ENCODE measurements around the gene SULT1A1. TPM values are rescaled to one million over a fixed set of nuclear protein-coding genes. Genes with fewer than 3 reads are reported as not detected.
"Not testable (repeated sequence)": the region's sequence is repeated elsewhere in the genome, so short reads cannot be mapped to it uniquely, and the experiment has no call there.

SULT1A1 gene
- total and polyA plus RNA-seq, 2 donors: 8.2 to 15.6 TPM

DNA sequence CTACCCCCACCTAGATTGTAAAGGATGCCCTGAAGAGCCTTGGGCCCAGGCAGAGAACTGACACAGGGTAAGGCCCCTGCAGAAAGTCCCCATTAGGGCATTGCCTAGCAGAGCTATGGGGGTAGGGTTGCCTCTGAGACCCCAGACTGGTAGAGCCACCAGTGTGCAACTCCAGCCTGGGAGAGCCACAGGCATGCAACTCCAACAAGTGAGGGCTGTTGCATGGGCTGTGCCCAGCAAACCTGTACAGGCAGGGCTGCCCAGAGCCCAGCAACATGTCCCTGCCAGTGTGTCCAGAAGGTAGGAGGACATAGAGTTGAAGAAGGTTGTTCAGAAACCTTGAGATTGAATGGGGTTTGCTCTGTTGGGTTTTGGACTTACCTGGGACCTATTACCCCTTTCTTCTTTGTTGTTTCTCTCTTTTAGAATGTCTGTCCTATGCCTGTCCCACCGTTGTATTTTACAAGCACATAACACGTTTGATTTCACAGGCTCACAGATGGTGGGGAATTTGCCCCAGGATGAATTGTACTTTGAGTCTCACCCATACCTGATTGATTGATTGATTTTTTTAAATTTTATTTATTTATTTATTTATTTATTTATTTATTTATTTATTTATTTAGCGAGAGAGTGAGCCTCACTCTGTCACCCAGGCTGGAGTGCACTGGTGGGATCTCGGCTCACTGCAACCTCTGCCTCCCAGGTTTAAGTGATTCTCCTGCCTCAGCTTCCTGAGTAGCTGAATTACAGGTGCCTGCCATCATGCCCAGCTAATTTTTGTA lies 39.7 kb downstream of the SULT1A1 start:
- Histone ChIP-seq H3K4me3 (ENCODE audit: low read depth, low read length) (no peak overlapping the region), H3K4me1 (ENCODE audit: insufficient read depth) (no peaks in the 10 kb centered on the region), H3K36me3 (ENCODE audit: insufficient read depth) (no peaks in the 10 kb centered on the region), H3K27ac (ENCODE audit: low read depth) (no peak overlapping the region)
- no peak for DNase-seq (ENCODE audit: extremely low spot score)
- WGBS: 97% methylated on average over 4 of the region's 4 CpGs

DNA sequence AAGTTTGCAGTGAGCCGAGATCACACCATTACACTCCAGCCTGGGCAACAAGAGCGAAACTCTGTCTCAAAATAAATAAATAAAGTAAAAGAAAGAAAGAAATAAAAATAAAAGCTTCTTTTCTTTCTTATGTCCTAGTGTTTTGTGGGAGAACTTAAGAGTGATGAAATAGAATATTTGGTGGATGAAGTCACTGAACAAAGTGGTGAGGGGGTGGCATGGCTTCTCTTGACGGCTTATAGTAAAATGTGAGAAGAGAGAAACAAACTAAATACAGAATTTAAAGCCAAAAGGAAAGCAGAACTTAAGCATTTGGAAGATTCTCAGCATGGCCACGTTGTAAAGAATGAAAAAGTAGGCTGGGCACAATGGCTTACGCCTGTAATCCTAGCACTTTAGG lies 40.8 kb downstream of the SULT1A1 start:
- no peak overlapping the region for H3K4me3 ChIP-seq (ENCODE audit: low read depth, low read length)
- DNase-seq (ENCODE audit: extremely low spot score): no peak
- H3K36me3 ChIP-seq (ENCODE audit: insufficient read depth): no peaks in the 10 kb centered on the region
- H3K4me1 ChIP-seq (ENCODE audit: insufficient read depth): no peaks in the 10 kb centered on the region
- no peak overlapping the region for H3K27ac ChIP-seq (ENCODE audit: low read depth)
- WGBS: 82% methylated on average over 5 of the region's 5 CpGs

DNA sequence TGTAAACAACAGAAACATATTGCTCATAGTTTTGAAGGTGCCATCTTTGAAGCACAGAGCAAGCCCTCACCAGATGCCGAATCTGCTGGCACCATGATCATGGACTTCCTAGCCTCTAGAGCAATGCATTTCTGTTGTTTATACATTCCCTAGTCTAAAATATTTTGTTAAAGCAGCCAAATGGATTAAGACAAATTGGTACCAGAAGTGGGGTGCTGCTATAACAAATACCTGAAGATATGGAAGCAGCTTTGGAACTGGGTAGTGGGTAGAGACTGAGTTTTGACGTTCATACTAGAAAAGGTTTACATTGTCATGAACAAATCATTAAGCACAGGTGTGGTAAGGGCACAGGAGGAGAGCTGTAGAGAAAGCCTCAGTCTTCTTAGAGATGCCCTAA lies 42.6 kb downstream of the SULT1A1 start:
- DNase-seq (ENCODE audit: extremely low spot score): no peak
- H3K4me3 ChIP-seq (ENCODE audit: low read depth, low read length): no peak overlapping the region
- no peaks in the 10 kb centered on the region for H3K36me3 ChIP-seq (ENCODE audit: insufficient read depth)
- H3K4me1 ChIP-seq (ENCODE audit: insufficient read depth): no peaks in the 10 kb centered on the region
- H3K27ac ChIP-seq (ENCODE audit: low read depth): no peak overlapping the region
- 89% methylated on average over 2 of the region's 2 CpGs for WGBS

GRCh38 chr16:28566233-28566925 lies 43.5 kb downstream of the SULT1A1 start:
- WGBS: 100% methylated on average over 4 of the region's 4 CpGs
- H3K36me3 ChIP-seq (ENCODE audit: insufficient read depth); H3K4me3 ChIP-seq (ENCODE audit: low read depth, low read length); DNase-seq (ENCODE audit: extremely low spot score); H3K4me1 ChIP-seq (ENCODE audit: insufficient read depth); H3K27ac ChIP-seq (ENCODE audit: low read depth): not testable (repeated sequence)

DNA sequence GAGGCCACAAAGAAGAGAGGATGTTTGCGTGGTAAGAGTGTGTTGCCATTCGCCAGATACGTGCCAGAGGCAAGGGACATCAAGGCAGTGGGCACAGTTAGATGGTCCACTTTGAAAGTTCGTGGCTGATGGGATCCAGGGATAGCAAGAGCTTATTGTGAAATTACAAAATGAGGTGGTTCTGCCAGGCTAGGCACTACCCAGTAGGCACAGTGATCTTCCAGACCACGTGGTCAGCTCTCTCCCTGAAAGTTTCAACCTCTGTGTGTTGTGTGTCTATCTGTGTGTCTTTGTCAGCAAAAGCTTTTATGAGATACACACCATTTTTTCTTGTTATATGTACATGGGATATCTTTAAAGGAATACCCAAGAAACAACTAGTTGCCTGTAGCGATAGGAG lies 46.6 kb downstream of the SULT1A1 start:
- Histone ChIP-seq H3K4me3 (ENCODE audit: low read depth, low read length) (no peak overlapping the region), H3K4me1 (ENCODE audit: insufficient read depth) (no peaks in the 10 kb centered on the region), H3K36me3 (ENCODE audit: insufficient read depth) (no peaks in the 10 kb centered on the region), H3K27ac (ENCODE audit: low read depth) (no peak overlapping the region)
- WGBS: 88% methylated on average over 6 of the region's 6 CpGs
- DNase-seq (ENCODE audit: extremely low spot score): no peak

GRCh38 chr16:28562199-28562598 lies 47.6 kb downstream of the SULT1A1 start:
- 86% methylated on average over 4 of the region's 4 CpGs for WGBS
- no peak overlapping the region for H3K27ac ChIP-seq (ENCODE audit: low read depth)
- no peaks in the 10 kb centered on the region for H3K4me1 ChIP-seq (ENCODE audit: insufficient read depth)
- H3K36me3 ChIP-seq (ENCODE audit: insufficient read depth): no peaks in the 10 kb centered on the region
- no peak for DNase-seq (ENCODE audit: extremely low spot score)
- H3K4me3 ChIP-seq (ENCODE audit: low read depth, low read length): no peak overlapping the region

GRCh38 chr16:28561557-28562187 lies 48.2 kb downstream of the SULT1A1 start:
- DNase-seq (ENCODE audit: extremely low spot score): no peak
- Histone ChIP-seq H3K4me1 (ENCODE audit: insufficient read depth) (peaks cover 3% of the 10 kb centered on the region), H3K27ac (ENCODE audit: low read depth) (no peak overlapping the region), H3K36me3 (ENCODE audit: insufficient read depth) (no peaks in the 10 kb centered on the region), H3K4me3 (ENCODE audit: low read depth, low read length) (no peak overlapping the region)
- 34% methylated on average over 7 of the region's 7 CpGs for WGBS

GRCh38 chr16:28558456-28558855 lies 51.4 kb downstream of the SULT1A1 start:
- Histone ChIP-seq H3K4me1 (ENCODE audit: insufficient read depth) (peaks cover 3% of the 10 kb centered on the region), H3K36me3 (ENCODE audit: insufficient read depth) (no peaks in the 10 kb centered on the region), H3K4me3 (ENCODE audit: low read depth, low read length) (no peak overlapping the region), H3K27ac (ENCODE audit: low read depth) (no peak overlapping the region)
- WGBS: 67% methylated on average over 3 of the region's 3 CpGs
- DNase-seq (ENCODE audit: extremely low spot score): no peak

DNA sequence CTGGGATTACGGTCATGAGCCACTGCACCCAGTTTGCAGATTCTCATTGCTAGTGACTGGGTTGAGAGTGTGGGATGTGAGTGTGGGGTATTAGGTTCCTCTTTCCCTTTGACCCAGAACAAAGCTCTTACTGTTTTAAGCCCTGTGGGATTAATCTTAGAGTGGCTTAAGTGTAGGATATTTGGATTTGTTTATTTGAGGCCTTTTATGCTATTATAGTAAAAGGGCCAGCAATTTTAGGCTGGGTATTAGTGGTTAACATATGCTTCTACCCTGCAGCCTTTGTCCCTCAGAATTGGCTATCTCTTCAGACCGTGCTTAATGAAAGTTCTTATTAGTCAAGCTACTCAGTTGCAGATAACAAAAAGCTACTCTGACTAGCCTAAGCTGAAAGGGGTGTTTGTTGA lies 52.9 kb downstream of the SULT1A1 start:
- Histone ChIP-seq H3K27ac (ENCODE audit: low read depth) (no peak overlapping the region), H3K4me1 (ENCODE audit: insufficient read depth) (peaks cover 3% of the 10 kb centered on the region)
- 77% methylated on average over 2 of the region's 2 CpGs for WGBS

GRCh38 chr16:28555561-28555960 lies 54.3 kb downstream of the SULT1A1 start:
- H3K27ac ChIP-seq (ENCODE audit: low read depth): no peak overlapping the region
- H3K4me1 ChIP-seq (ENCODE audit: insufficient read depth): peaks cover 3% of the 10 kb centered on the region
- DNase-seq (ENCODE audit: extremely low spot score): no peak
- no peak overlapping the region for H3K4me3 ChIP-seq (ENCODE audit: low read depth, low read length)
- WGBS: 82% methylated on average over 2 of the region's 2 CpGs
- H3K36me3 ChIP-seq (ENCODE audit: insufficient read depth): no peaks in the 10 kb centered on the region

More for the DNA sequence above, 52.9 kb downstream of the SULT1A1 start:
- no peaks in the 10 kb centered on the region for H3K36me3 ChIP-seq (ENCODE audit: insufficient read depth)
- H3K4me3 ChIP-seq (ENCODE audit: low read depth, low read length): no peak overlapping the region
- DNase-seq (ENCODE audit: extremely low spot score): no peak

Other genes starting within 250 kb of the SULT1A1 start
- gene NPIPB6, start 246.5 kb downstream of the SULT1A1 start, total RNA-seq: 4.1 TPM
- 0.81 TPM for gene NPIPB6, start 246.5 kb downstream of the SULT1A1 start, polyA plus RNA-seq
- 23.0 TPM for gene EIF3CL, start 206.2 kb downstream of the SULT1A1 start, total RNA-seq
- gene EIF3CL, start 206.2 kb downstream of the SULT1A1 start, polyA plus RNA-seq: 89.4 TPM
- gene NPIPB7, start 137.7 kb downstream of the SULT1A1 start, total RNA-seq: not detected
- gene NPIPB7, start 137.7 kb downstream of the SULT1A1 start, polyA plus RNA-seq: not detected
- 10.7 TPM for gene CLN3, start 118.0 kb downstream of the SULT1A1 start, total RNA-seq
- 32.2 TPM for gene CLN3, start 118.0 kb downstream of the SULT1A1 start, polyA plus RNA-seq
- gene APOBR, start 115.4 kb downstream of the SULT1A1 start, total RNA-seq: 0.69 TPM
- 4.2 TPM for gene APOBR, start 115.4 kb downstream of the SULT1A1 start, polyA plus RNA-seq
- gene IL27, start 103.2 kb downstream of the SULT1A1 start, total RNA-seq: not detected
- 0.08 TPM for gene IL27, start 103.2 kb downstream of the SULT1A1 start, polyA plus RNA-seq
- gene NUPR1, start 71.1 kb downstream of the SULT1A1 start, total RNA-seq: 4.1 TPM
- 549 TPM for gene NUPR1, start 71.1 kb downstream of the SULT1A1 start, polyA plus RNA-seq
- gene SGF29, start 56.1 kb downstream of the SULT1A1 start, total RNA-seq: 13.9 TPM
- 42.7 TPM for gene SGF29, start 56.1 kb downstream of the SULT1A1 start, polyA plus RNA-seq
- gene SULT1A2, start 13.0 kb downstream of the SULT1A1 start, total RNA-seq: 0.21 TPM
- gene SULT1A2, start 13.0 kb downstream of the SULT1A1 start, polyA plus RNA-seq: 1.3 TPM
- gene NPIPB8, start 28.0 kb upstream of the SULT1A1 start, total RNA-seq: 2.0 TPM
- gene NPIPB8, start 28.0 kb upstream of the SULT1A1 start, polyA plus RNA-seq: not detected
- 82.3 TPM for gene EIF3C, start 101.4 kb upstream of the SULT1A1 start, total RNA-seq
- gene EIF3C, start 101.4 kb upstream of the SULT1A1 start, polyA plus RNA-seq: 323 TPM
- 9.3 TPM for gene NPIPB9, start 141.7 kb upstream of the SULT1A1 start, total RNA-seq
- 0.35 TPM for gene NPIPB9, start 141.7 kb upstream of the SULT1A1 start, polyA plus RNA-seq
- gene ATXN2L, start 213.0 kb upstream of the SULT1A1 start, total RNA-seq: 35.9 TPM
- gene ATXN2L, start 213.0 kb upstream of the SULT1A1 start, polyA plus RNA-seq: 69.8 TPM
- 44.4 TPM for gene TUFM, start 236.3 kb upstream of the SULT1A1 start, total RNA-seq
- gene TUFM, start 236.3 kb upstream of the SULT1A1 start, polyA plus RNA-seq: 148 TPM

Measured in urinary bladder (tissue), 4 donors.